HUDEP-2 (cell line): ENCODE results near the gene HOXD8.
A peak's percentile ranks its signal among the peaks of the same experiment; 100 is the strongest.

Experiments used
- DNase-seq, 76 experiments: peaks; one replicate each; lab custom pipeline; 2025; ENCODE audit not compliant: unreplicated experiment in 76 of 76; lab: John Stamatoyannopoulos, UW

The HOXD8 gene

DNA sequence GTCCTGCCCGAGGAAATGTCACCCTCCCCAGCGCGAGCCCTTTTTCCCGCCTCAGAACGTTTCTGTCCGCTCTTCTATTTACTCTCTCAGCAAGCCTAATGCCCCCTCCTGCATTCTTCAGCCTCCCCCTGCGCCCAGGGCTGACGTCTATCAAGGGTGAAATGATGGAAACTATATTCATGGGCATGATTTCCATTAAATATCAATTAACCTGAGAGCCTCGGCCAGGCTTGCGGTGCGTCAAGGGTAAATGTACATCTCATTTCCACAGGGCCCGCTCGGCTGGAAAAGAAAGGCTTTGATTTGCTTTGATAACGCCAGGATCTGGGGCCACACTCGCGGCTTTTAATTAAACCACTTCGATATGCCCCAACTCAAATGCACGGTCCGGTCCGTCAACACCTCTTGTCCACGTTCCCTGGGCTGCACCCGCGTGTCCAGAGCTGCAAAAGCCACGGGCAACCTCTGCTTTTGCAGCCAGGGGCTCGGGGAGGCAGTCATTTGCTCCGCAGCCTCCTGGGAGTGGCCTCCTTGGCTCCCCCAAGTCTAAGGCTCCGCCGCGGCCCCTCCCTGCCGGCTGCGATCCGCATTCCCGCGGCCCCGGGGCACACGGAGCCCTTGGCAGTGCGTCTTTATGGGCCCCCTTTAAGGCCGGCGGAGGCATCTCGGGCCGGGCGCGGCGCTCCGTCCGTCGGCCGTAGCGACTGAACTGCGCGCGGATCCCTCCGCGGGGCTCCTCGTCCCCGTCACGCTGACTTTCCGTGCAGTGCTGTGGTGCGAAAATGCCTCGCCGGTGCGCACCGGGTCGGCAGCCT, at the start of gene HOXD8:
Gene HOXD8, plus strand, starts transcription at position 724 of the 815 bp plus-strand sequence. CDS start 662 bp downstream, outside the sequence.
- peak in 9 of 76 experiments; percentile 6 to 32 (median 19) for DNase-seq

DNA sequence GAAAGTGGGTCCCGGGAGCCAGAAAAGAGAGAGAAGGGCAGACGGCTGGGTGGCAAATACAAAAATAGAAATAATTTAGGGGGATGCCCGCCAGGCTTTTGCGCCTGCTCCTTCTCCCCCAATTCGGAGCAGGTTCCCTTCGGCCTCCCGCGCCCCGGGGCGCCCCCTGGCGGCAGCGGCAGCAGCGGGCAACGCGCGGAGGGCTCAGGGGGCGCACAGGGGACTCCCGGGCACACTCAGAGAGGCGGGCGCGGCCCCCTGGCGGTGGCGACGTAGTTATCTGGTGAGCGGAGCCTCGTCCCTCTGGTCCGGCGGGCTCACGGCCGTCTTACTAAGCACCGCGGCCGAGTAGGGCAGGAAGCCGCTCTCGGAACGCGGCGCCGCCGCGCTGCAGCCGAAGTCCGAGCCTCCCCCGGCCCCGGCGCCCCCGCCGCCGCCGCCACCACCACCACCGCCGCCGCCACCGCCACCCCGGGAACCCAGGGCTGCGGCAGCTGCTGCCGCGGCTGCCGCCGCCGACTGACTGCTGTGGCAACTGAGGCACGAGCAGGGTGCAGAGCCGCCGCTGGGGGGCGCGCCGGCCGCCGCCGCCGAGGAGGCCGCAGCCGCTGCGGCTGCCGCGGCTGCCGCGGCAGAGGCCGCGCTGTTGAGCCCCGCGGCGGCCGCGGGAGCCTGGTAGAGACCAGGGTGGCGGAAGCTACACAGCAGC, 49.5 kb upstream of the HOXD8 start:
- peak in 68 of 76 experiments; percentile 4 to 79 (median 53) for DNase-seq

DNA sequence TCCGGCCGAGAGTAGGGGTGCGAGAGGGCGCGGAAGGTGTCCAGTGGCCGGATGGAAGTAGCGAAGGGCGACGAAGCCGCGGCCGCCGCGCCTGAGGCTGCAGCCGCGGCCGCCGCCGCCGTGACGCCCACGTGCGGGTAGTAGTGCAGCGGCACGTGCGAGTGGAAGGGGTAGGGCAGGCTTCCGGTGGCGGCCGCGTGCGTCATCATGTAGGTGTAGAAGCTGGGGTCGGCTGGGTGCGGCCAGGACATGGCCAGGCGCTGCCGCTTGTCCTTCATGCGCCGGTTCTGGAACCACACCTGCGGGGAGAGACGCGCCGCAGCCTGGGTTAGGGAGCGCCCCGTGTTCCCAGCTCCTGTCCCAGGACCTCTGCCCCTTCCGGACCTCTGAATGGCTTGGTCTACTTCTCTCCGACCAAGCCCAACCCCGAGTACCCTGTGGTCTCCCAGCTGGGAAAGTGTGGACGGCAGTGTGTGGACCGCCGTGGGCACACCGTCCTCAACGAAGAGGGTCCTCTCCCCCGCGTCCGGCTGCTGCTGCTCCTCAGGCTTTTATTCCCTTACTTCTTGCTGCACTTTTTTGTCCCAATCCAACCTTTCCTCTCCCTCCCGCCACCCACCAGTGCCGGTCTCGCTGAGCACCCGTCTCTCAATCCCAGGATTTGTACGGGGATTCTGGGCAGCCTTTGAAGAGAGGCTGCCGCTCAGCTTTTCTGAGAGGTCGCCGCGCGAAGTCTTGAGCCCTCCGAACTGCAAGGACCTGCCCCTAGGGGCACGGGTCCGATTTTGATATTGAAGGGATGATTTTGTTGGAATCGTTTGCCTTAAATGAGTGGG, 48.7 kb upstream of the HOXD8 start:
- peak in 20 of 76 experiments; percentile 6 to 67 (median 22) for DNase-seq

DNA sequence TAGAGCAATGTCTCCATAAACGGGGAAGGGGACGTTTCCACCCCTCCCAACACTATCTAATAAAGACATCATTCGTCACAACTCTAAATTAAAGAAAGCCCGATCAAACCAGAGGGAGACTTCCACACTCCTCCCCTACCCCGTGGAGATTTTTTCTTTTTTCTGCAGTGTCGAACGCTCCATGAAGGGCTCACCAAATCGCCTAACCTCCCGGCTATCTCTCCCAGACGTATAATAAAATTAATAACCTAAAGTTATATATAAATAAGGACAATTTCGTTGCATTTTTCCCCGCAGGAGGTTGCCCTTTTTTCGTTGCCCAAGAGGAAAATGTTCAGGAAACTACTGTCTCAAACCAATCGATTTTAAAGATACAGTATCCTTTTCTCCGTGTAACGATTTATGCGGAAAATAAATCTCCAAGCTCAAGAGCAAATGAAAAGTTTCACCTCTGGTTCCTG, 48.1 kb upstream of the HOXD8 start:
- no peak for DNase-seq

DNA sequence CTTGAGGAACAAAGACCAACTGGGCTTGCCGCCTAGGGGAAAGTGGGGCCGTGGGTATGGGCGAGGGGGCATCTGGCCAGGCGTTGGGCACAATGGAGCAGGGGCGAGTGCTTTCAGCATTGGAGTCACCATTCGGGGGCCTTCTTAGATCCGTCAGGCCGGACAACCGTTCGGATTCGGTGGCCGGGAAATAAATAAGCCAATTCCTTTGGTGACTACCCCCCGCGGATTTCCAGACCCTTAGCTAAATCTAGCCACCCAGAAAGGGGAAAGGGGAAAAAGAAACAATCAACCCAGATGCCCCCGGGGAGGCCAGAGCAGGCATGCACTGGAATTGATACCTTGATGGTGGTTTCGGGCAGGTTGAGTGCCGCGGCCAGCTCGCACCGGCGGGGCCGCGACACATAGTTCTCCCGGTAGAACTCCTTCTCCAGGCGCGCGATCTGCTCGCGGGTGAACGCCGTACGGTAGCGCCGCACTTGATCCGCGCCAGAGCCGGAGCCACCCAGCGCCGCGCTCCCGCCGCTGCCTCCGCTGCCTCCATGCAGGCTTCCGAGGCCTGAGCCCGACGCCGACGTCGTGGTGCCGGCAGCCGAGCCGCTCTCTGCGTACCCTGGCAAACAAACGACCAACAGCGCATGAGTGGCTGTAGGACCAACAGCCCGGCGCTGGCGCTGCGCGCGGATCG, 47.5 kb upstream of the HOXD8 start:
- peak in 6 of 76 experiments; percentile 10 to 43 (median 20) for DNase-seq

DNA sequence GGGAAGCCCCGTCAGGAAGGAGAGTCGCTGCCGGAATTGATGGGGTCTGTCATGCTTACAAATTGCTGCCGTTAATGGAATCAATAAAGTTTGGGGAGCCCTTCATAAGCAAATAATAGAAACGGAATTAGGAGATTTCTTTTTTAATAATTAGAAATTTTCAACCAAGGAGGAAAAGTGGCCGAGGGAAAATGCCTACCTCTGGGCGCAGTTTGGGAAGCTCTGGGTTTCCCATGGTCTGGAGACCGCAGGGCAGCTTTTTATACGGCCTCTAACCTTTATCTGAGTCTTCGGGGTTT, 47.0 kb upstream of the HOXD8 start:
- DNase-seq: no peak

DNA sequence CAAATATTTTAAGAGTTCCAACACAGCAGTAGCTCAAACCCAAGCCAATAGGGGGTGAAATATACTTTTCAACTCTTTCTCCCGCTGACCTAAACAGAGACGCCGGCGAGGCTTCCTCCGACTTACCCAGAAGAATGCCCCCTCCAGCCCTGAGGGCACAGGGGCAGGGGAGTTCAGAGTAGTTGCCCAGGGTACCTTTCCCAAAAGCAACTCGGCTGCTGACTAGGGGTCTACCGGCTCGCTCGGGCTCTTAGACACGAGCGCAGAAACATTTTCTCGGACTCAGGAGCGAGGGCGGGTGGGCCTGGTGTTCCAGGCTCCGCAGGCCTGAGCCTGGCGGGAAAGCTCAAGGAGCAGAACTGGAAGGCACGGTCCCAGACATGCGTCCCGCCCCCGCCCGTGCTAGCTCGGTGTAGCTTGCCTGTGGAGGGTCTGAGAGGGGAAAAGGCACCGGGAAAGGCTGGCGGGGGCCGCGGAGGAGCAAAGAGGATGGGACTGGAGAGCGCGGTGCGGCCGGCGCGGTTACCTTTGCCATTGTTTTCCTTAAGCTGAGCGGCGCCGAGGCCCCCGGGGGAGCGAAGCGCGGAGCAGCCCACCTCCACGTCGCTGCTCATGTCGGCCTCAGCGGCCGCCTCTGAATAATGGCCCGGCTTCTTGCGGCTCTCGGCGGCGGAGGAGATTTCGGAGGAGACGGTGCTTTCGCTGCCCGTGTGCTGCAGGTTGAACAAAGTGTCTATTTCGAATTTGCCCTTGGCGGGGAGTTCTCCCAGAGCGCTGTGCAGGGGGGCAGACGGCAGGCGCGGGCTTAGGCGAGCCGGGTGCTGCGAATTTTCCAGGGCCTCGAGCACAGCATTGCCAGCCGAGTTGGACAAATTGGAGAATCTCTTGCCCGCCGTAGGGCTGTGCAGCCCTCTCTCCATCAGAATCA, 46.4 kb upstream of the HOXD8 start:
- DNase-seq: no peak

DNA sequence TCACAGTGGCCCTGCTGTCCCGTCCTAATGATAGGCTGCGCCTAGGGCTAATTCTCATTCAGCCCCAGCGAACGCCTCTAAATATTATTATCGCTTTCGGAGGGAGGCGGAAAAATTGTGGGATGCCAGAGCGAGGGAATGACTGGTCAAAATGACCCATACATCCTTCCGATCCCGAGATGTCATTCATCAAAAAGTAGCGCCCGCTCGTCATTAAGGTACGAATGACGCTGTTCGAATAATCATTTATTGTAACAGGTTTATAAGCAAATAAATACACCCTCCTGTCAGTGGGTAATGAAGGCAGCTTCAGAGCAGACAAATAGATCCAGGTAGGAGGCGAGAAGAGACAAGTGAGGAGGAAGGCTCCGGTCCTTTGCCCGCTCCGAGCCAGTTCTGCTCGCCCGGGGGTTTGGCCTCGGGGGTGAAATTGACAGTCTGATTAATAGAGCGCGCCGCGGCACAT, 45.7 kb upstream of the HOXD8 start, which contains the start of gene EVX2:
Gene EVX2, minus strand, starts transcription at position 167 of the 466 bp plus-strand sequence. CDS start 186 bp downstream, outside the sequence.
- no peak for DNase-seq

DNA sequence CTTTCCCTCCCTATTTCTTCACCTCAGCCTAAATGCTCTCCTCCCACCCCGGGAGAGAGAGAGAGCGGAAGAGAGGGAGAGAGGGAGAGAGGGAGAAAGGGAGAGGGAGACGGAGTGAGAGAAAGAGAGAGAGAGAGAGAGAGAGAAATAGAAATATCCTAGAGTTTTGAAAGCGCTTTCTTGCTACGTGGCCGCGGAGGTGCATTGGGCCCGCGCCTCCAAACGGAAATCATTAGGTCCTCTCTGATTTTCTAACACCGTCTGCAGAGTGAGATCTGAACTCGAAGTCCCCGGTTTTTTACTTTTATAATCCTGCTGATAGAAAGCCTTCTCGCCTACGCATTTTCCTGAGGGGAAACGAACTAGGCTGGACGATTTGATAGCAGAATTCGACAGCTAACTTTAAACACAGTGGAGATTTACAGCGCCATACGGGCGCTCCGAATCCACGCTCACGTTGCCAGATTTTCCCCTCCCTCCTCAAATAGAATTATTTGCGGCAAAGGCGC, 44.8 kb upstream of the HOXD8 start:
- no peak for DNase-seq

DNA sequence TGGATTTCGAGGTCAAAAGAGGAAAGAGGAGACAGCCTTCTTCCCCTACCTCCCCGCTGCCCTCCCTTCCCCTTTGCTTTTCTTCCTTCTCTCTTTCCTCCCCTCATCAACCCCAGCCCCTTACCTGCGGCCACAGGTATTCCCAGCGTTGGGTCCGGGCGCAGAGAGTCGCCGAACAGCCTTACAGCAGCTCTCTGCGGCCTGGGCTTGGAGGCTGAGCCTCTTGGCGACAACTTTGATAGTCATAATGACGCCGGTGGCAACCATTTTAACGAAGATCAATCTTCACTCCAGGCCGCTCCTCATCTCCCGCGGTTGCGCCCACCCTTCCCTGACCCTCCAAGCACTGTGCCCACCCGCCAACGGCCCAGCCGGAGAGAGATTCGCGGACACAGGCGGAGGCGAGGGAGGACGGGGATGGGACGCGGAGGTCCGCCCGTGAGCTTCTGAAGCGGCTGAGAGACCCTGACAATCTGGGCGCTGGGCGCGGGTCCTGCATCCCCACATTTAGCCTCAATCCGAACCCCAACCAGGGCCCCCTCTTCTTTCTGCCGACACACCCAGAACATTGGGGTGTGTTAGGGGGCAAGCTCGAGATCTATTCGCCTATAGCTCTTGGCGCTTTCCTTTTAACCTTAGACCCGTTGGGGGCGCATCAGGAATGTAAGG, 44.3 kb upstream of the HOXD8 start:
- no peak for DNase-seq

DNA sequence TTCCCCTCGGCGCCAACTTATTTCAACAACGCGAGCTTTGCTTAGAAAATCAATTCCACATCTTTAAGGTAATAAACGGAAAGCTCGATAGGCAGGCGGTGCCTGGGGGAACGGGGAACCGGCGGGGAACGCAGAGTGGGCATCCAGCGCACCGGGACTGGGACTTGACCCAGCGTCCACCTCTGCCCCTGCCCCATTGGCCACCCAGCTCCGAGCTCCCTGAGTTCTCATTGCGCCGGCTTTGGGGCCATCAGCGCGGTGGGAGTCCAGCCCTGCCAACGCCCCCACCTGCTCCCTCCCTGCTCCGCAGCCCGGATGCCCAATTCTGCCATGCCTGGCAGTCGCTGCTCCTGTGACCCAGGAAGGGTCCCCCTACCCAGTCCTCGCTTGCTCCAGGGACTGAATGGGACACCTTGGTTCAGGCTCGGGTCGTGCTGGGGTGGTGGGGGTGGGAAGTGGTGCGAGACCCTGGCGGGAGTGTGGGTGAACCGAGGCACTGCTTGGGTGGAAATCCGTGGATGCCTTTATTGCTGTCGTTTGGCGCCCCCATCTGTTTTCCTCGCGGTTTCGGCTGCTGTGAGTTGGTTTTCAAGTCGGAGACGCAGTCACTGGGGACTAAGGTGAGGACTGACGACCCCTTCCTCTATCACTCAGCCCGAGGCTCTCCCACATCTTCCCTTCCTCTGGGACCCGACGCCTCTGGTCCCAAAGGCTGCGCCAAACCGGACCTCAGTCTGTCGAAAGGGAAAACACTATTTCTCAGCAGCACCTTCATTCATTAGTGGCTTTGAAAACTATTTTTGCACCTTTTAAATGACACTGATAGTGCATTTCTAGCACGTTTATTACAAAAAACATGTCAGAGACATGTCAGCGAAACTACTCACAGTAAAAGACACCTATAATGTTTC, 43.4 kb upstream of the HOXD8 start:
- peak in 30 of 76 experiments; percentile 5 to 45 (median 24) for DNase-seq

DNA sequence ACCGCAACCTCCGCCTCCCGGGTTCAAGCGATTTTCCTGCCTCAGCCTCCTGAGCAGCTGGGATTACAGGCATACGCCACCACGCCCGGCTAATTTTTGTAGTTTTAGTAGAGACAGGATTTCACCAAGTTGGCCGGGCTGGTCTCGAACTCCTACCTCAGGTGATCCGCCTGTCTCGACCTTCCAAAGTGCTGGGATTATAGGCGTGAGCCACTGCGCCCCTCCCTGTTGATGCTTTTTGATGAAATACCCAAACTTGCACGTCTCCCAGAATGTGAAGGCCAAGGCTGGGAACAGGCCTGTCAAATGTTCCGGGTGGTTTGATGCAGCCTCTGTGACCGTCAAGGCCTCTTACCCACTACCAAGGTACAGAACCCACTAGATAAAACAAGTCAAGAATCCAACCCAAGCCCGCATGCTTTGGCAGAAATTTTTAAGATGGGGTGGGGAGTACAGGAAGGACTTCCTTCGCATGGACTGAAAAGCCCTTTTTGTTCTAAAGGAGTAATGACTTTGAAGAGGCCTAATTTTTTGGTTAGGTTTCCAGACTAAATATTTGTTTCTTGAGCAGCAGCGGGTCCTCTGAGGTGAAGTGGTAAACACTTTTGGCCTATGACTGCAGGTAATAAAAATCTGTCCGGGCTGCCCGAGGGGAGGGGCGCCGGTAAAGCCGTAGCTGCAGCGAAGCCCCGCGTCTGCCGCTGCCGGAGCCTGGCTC, 42.0 kb upstream of the HOXD8 start:
- DNase-seq: no peak

DNA sequence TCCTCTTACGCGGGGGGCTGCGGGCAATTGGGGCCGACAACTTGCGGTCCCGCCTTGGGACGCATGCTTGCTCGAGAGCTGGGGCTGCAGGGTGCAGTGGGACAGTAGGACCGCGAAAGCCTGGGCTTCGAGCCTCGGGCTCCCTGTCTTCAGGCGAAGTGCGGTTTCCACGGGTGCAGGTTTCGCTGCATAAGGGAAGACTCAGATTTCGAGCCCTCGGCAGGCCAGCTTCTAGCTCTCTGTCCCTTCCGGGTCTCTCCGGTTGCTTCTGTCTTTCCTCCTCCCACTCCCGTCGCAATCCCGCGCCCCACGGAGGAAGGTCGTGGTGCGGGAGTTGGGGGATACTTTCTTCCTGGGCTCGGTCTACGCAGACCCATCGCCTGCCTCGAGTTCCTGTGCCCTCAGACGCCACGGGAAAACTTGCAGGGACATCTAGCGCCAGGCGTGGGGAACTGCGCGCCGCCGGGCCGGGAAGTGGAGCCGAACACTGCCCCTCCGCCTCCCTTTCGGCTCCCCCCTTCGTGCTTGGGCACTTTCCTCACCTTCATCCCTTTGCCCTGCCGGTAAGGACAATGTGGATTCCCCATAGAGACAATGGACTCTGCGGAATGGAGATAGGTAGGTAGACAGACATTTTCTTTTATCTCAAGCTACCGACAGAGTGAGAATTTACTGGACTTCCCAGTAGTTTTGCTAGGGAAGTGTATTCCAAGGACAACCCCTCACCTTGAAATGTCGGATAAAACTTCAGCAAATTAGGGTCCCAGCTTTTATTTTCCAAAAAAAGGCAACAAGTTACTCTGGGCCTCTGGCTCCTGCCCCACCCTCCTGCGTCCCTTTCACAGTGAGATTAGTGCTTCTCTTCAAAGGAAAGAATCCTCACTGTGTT, 41.2 kb upstream of the HOXD8 start:
- DNase-seq: peak in 28 of 76 experiments; percentile 3 to 41 (median 20)

DNA sequence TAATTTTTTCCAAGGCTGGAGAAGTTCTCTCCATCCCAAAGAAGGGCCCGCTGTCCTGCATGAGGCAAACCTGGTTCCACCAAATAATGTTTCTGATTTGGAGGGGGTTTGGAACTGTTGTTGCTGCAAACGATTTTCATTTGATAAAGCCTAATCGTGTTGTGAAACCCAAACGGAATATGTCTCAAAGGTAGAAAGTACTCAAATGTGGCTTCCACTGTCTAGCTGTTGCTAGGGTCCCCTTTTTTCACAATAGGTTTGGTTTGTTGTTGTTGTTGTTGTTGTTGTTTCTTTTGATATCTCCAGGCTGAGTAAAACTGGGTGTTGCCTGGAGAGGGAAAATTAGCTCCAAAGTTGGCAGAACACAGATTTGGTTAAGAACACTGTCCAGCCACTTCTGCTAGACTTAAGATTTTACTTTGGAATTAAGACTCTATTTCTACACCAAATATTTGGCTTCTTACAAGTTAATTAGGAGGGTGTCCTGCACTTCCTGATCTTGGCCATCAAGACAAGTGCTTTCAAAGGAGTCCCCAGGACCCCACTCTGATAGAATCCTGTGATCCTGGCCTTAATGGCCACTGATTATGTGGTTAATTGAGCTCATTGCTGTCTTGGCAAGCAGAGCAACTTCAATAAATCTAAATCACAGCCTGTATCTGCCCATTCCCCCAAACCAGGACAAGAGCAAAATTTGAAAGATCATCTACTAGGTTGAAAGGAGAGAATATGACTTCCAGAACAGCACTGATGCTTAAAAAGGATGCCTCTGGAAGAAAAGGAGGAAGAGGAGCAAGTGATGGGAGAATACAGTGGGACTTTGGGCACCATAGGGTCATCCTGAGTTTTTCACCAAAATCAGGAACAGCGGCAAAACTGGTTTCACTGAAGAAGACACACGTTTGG, 40.3 kb upstream of the HOXD8 start:
- DNase-seq: no peak
